GM12874 (cell line): Measurements from ENCODE around the gene MRPL41.

ENCODE experiments used
- CTCF ChIP-seq: IDR thresholded peaks from 2 replicates; pipeline ENCODE4 v1.5.1; 2011; ENCODE audit warnings: low read depth, mild to moderate bottlenecking, control low read depth, low read length, moderate library complexity; ENCODE audit not compliant: insufficient read depth

Gene MRPL41

GRCh38 chr9:137558127-137558526 is 6.4 kb downstream of the MRPL41 start:
- TF ChIP-seq CTCF = no peak

GRCh38 chr9:137564134-137564533 is 12.5 kb downstream of the MRPL41 start:
- no peak for TF ChIP-seq CTCF

- no peak for TF ChIP-seq CTCF
Observed at GRCh38 chr9:137564817-137565411, 13.2 kb downstream of the MRPL41 start.

- no peak for TF ChIP-seq CTCF
Observed at GRCh38 chr9:137569609-137570203, 18.0 kb downstream of the MRPL41 start.

GRCh38 chr9:137570566-137570965 is 18.9 kb downstream of the MRPL41 start:
- no peak for TF ChIP-seq CTCF

- no peak for TF ChIP-seq CTCF
Observed at GRCh38 chr9:137574192-137574591, 22.5 kb downstream of the MRPL41 start.

- TF ChIP-seq CTCF = no peak
Observed at GRCh38 chr9:137575364-137575715, 23.7 kb downstream of the MRPL41 start.
